LHCN-M2 (cell line): Measurements from ENCODE around the gene DECR2. TPM values are rescaled to one million over a fixed set of nuclear protein-coding genes. Genes with fewer than 3 reads are reported as not detected.
A peak's percentile ranks its signal among the peaks of the same experiment; 100 is the strongest.
"Not testable (repeated sequence)": the region's sequence is repeated elsewhere in the genome, so short reads cannot be mapped to it uniquely, and the experiment has no call there.

ENCODE experiments used
- DNase-seq: peaks from one replicate; pipeline ENCODE4 v3.0.0-alpha.2; 2012; ENCODE audit warnings: low read depth
- total RNA-seq: library from RNA; depleted of rRNA; stranded (reverse); fragments of >200 nt; gene quantifications from 2 replicates; pipeline ENCODE4 v1.2.3, GENCODE V29; 2014

DECR2 gene
- total RNA-seq, 1 experiment from 2014 or later, result 22.6 TPM

- no peak for DNase-seq
Observed at GRCh38 chr16:379183-379960, 22.3 kb upstream of the DECR2 start.

GRCh38 chr16:379961-380761, 21.5 kb upstream of the DECR2 start:
- DNase-seq, result no peak

GRCh38 chr16:380762-381011, 21.0 kb upstream of the DECR2 start:
- no peak for DNase-seq

- no peak for DNase-seq
Observed at GRCh38 chr16:381012-381788, 20.5 kb upstream of the DECR2 start.

- peak; percentile 39 for DNase-seq
Observed at GRCh38 chr16:381789-382717, 19.6 kb upstream of the DECR2 start, which contains the start of gene PGAP6. Gene PGAP6, minus strand, starts transcription at chr16:381978. Its CDS starts 157 bp downstream, at chr16:381821.

- no peak for DNase-seq
Observed at GRCh38 chr16:383326-384051, 18.2 kb upstream of the DECR2 start.

- DNase-seq, result no peak
Observed at GRCh38 chr16:386641-387156, 15.0 kb upstream of the DECR2 start.

GRCh38 chr16:387761-388666, 13.7 kb upstream of the DECR2 start:
- not testable (repeated sequence) for DNase-seq

- DNase-seq, result no peak
Observed at GRCh38 chr16:389352-389751, 12.3 kb upstream of the DECR2 start.

GRCh38 chr16:391885-392335, 9.8 kb upstream of the DECR2 start:
- peak; percentile 88 for DNase-seq

- DNase-seq, result no peak
Observed at GRCh38 chr16:392450-393030, 9.1 kb upstream of the DECR2 start.

- no peak for DNase-seq
Observed at GRCh38 chr16:396199-396598, 5.5 kb upstream of the DECR2 start.

GRCh38 chr16:396605-397004, 5.1 kb upstream of the DECR2 start:
- DNase-seq, result peak; percentile 30

GRCh38 chr16:397135-397661, 4.5 kb upstream of the DECR2 start, which contains the start of gene NME4:
Gene NME4, plus strand, starts transcription at chr16:397199. Its CDS starts 24 bp downstream, at chr16:397223.
- peak; percentile 26 for DNase-seq

- peak; percentile 35 for DNase-seq
Observed at GRCh38 chr16:397736-398332, 3.9 kb upstream of the DECR2 start.

GRCh38 chr16:398561-399339, 2.9 kb upstream of the DECR2 start:
- DNase-seq, result no peak
